GM12878 (cell line): ENCODE data around the gene CAPN15. TPM values are rescaled to one million over a fixed set of nuclear protein-coding genes. Genes with fewer than 3 reads are reported as not detected.

Experiments
- ATAC-seq: fragments of 200-7000 bp; cut with Tn5 transposase; 3 replicates; pipeline ENCODE4 v1.9.1; 2020; ENCODE audit warnings: mild to moderate bottlenecking, moderate library complexity
- BruUV-seq: library from RNA; stranded (reverse); fragments of 400-500 nt; replicated peaks from 2 replicates; lab custom pipeline; 2021; lab: Mats Ljungman, UMichigan
- CTCF ChIA-PET: fragments of 300-600 bp; sonication (Branson Sonifier 250); formaldehyde crosslinking; extraction: SDS; loops from one replicate; lab custom pipeline; 2021; ENCODE audit warnings: inconsistent platforms; lab: Yijun Ruan, JAX
- POLR2A ChIA-PET: fragments of 350-600 bp; formaldehyde crosslinking; extraction: SDS; loops from one replicate; lab custom pipeline; 2021; ENCODE audit warnings: inconsistent platforms; lab: Charles Lee
- RAD21 ChIA-PET: fragments of 300-600 bp; sonication (Branson Sonifier 250); formaldehyde crosslinking; loops from one replicate; lab custom pipeline; 2023; ENCODE audit warnings: antibody characterized with exemption; ENCODE audit not compliant: unreplicated experiment; lab: Charles Lee
- SMC1A ChIA-PET: fragments of 300-600 bp; sonication (Branson Sonifier 250); formaldehyde crosslinking; loops from one replicate; lab custom pipeline; 2023; ENCODE audit not compliant: unreplicated experiment, uncharacterized antibody; lab: Charles Lee
- DNase-seq: peaks from one replicate; pipeline ENCODE4 v3.0.0-alpha.2; 2011; ENCODE audit warnings: low read depth, low spot score
- FAIRE-seq: peaks from 3 replicates; lab custom pipeline; 2011; peaks lifted over from hg19 to GRCh38; lab: Jason Lieb, UNC
- H2AFZ ChIP-seq: 2 replicates; pipeline ENCODE4 v1.6.0; 2011; ENCODE audit warnings: low read depth, low read length, control low read depth; ENCODE audit not compliant: control insufficient read depth
- H3K27ac ChIP-seq: 2 replicates; pipeline ENCODE4 v1.5.1; 2011; ENCODE audit warnings: control low read depth; ENCODE audit not compliant: control insufficient read depth, insufficient read depth
- H3K27me3 ChIP-seq, 2 experiments: replicated peaks in 1 of 2; 2 replicates each; pipeline versions ENCODE4 v1.6.0 to v1.6.1; 2011; ENCODE audit warnings: low read length in 1 of 2; ENCODE audit not compliant: control insufficient read depth in 2 of 2, insufficient read depth in 2 of 2
- H3K36me3 ChIP-seq, 2 experiments: 2 replicates each; pipeline ENCODE4 v1.5.1; 2011; ENCODE audit warnings: low read length in 1 of 2; ENCODE audit not compliant: control insufficient read depth in 2 of 2, insufficient read depth in 2 of 2
- H3K4me1 ChIP-seq: 2 replicates; pipeline ENCODE4 v1.6.1; 2011; ENCODE audit warnings: mild to moderate bottlenecking, low read length, moderate library complexity, mixed read lengths; ENCODE audit not compliant: control insufficient read depth, insufficient read depth
- H3K4me2 ChIP-seq: 2 replicates; pipeline ENCODE4 v1.6.0; 2011; ENCODE audit warnings: control low read depth; ENCODE audit not compliant: control insufficient read depth, insufficient read depth
- H3K4me3 ChIP-seq: fragments of 200-600 bp; sonication (generic); 2 replicates; pipeline ENCODE4 v1.5.1; 2016
- H3K79me2 ChIP-seq: 2 replicates; pipeline ENCODE4 v1.6.0; 2011; ENCODE audit warnings: low read length; ENCODE audit not compliant: control insufficient read depth, insufficient read depth
- H3K9ac ChIP-seq: 2 replicates; pipeline ENCODE4 v1.8.0; 2011; ENCODE audit warnings: low read length, control low read depth, mixed read lengths; ENCODE audit not compliant: control insufficient read depth, insufficient read depth
- H3K9me3 ChIP-seq: replicated peaks from 3 replicates; pipeline ENCODE4 v1.5.1; 2011; ENCODE audit warnings: mild to moderate bottlenecking, low read length; ENCODE audit not compliant: control insufficient read depth, insufficient read depth
- H4K20me1 ChIP-seq: 2 replicates; pipeline ENCODE4 v1.6.0; 2011; ENCODE audit not compliant: control insufficient read depth, insufficient read depth
- BRCA1 ChIP-seq: IDR thresholded peaks from 2 replicates; pipeline ENCODE4 v1.6.1; 2011; ENCODE audit warnings: low read depth, low read length, improper control_type of control experiment
- E4F1 ChIP-seq: fragments of 450-650 bp; IDR thresholded peaks from 2 replicates; pipeline ENCODE4 v1.6.1; 2018; ENCODE audit warnings: borderline replicate concordance, mild to moderate bottlenecking; ENCODE audit not compliant: partially characterized antibody
- ESRRA ChIP-seq: IDR thresholded peaks from 2 replicates; pipeline ENCODE4 v1.6.1; 2012; ENCODE audit warnings: mild to moderate bottlenecking, low read length, improper control_type of control experiment
- HDGF ChIP-seq: fragments of 450-650 bp; IDR thresholded peaks from 2 replicates; pipeline ENCODE4 v1.6.1; 2016; ENCODE audit warnings: antibody characterized with exemption
- KLF5 ChIP-seq: fragments of 450-650 bp; IDR thresholded peaks from 2 replicates; pipeline ENCODE4 v1.6.1; 2014; ENCODE audit warnings: mild to moderate bottlenecking; ENCODE audit not compliant: partially characterized antibody
- MAX ChIP-seq: IDR thresholded peaks from 2 replicates; pipeline ENCODE4 v1.6.1; 2012; ENCODE audit warnings: low read depth, low read length, improper control_type of control experiment
- MEF2A ChIP-seq: IDR thresholded peaks from 2 replicates; pipeline ENCODE4 v1.6.1; 2011; ENCODE audit warnings: low read depth, mild to moderate bottlenecking, low read length, moderate library complexity; ENCODE audit not compliant: insufficient read depth
- PML ChIP-seq: IDR thresholded peaks from 2 replicates; pipeline ENCODE4 v1.6.1; 2012; ENCODE audit warnings: low read length, inconsistent platforms
- WGBS: methylation state at CpG from one replicate; pipeline ENCODE4 v1.1.6; 2016; ENCODE audit warnings: low lambda C conversion rate; ENCODE audit not compliant: insufficient replicate concordance, insufficient coverage; ENCODE audit errors: missing lambda C conversion rate; 5-methylcytosine and 5-hydroxymethylcytosine counted together
- in situ Hi-C: fragments of 300-500 bp; cut with MboI; formaldehyde crosslinking; loops from 9 replicates; pipeline ENCODE4 v1.14.3; 2018; ENCODE audit warnings: mixed read lengths
- intact Hi-C: fragments of 100-400 bp; cut with micrococcal nuclease; formaldehyde crosslinking; loops from one replicate; pipeline ENCODE4 v1.14.2; 2022; ENCODE audit not compliant: unreplicated experiment
- polyA plus RNA-seq, 11 experiments: library from polyadenylated mRNA; depleted of rRNA in 4 of 11; unstranded in 6 of 11; stranded (reverse) in 5 of 11; fragments of >200 nt; fragmentation: Nextera tagmentation in 4 of 11; fragmentation: Illumina TruSeq in 1 of 11; extraction: Ambion mirVana in 4 of 11; extraction: Trizol in 1 of 11; gene quantifications; 1 replicate in 1 of 11; 2 replicates in 10 of 11; pipeline versions ENCODE4 v1.2.1 to v1.2.3, GENCODE V29; 2011 to 2016; ENCODE audit warnings: inconsistent platforms in 2 of 11, missing spikeins in 2 of 11, low read depth in 1 of 11
- total RNA-seq, 4 experiments: library from RNA; depleted of rRNA in 3 of 4; stranded (reverse); fragments of >200 nt in 3 of 4; fragmentation: Illumina TruSeq in 1 of 4; extraction: Trizol in 1 of 4; gene quantifications; 2 replicates each; pipeline versions ENCODE4 v1.2.1 to v1.2.3, GENCODE V29; 2013 to 2021
- TF ChIP-seq, protein P1 (sequence below): fragments of 450-650 bp; conservative IDR thresholded peaks from 2 replicates; pipeline ENCODE4 v1.6.1; 2017; ENCODE audit warnings: mild to moderate bottlenecking, moderate library complexity
- TF ChIP-seq, protein P2 (sequence below): fragments of 150-350 bp; IDR thresholded peaks from 2 replicates; pipeline ENCODE4 v1.6.1; 2016; ENCODE audit warnings: low read depth, low read length

Gene CAPN15
- total and polyA plus RNA-seq, 10 of the 15 experiments (the other 5 are each of a cell fraction or from before 2014, with no cell fraction given), result 0.40 to 78.5 (median 8.3) TPM

- Histone ChIP-seq H3K4me2 (no peak overlapping the region), H3K9me3 (no peaks in the 10 kb centered on the region), H2AFZ (no peak overlapping the region), H3K4me3 (no peak overlapping the region), H3K4me1 (no peaks in the 10 kb centered on the region), H3K27me3 (no peaks in the 10 kb centered on the region), H4K20me1 (no peaks in the 10 kb centered on the region), H3K36me3 (peaks cover 0 to 21% of the 10 kb centered on the region in 2 experiments; a peak in 2 of 4 replicates), H3K27ac (no peak overlapping the region), H3K79me2 (no peaks in the 10 kb centered on the region), H3K9ac (no peak overlapping the region)
- FAIRE-seq, result no peak
- RAD21 ChIA-PET, result no interaction called here
- SMC1A ChIA-PET, result no interaction called here
- intact Hi-C loops, result no loop called here
- DNase-seq, result no peak
- TF ChIP-seq MAX (no peak), HDGF (no peak), BRCA1 (no peak), ESRRA (no peak), PML (no peak), KLF5 (no peak), MEF2A (no peak), E4F1 (no peak)
- TF ChIP-seq, protein P1, sequence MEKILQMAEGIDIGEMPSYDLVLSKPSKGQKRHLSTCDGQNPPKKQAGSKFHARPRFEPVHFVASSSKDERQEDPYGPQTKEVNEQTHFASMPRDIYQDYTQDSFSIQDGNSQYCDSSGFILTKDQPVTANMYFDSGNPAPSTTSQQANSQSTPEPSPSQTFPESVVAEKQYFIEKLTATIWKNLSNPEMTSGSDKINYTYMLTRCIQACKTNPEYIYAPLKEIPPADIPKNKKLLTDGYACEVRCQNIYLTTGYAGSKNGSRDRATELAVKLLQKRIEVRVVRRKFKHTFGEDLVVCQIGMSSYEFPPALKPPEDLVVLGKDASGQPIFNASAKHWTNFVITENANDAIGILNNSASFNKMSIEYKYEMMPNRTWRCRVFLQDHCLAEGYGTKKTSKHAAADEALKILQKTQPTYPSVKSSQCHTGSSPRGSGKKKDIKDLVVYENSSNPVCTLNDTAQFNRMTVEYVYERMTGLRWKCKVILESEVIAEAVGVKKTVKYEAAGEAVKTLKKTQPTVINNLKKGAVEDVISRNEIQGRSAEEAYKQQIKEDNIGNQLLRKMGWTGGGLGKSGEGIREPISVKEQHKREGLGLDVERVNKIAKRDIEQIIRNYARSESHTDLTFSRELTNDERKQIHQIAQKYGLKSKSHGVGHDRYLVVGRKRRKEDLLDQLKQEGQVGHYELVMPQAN, result no peak
- TF ChIP-seq, protein P2, sequence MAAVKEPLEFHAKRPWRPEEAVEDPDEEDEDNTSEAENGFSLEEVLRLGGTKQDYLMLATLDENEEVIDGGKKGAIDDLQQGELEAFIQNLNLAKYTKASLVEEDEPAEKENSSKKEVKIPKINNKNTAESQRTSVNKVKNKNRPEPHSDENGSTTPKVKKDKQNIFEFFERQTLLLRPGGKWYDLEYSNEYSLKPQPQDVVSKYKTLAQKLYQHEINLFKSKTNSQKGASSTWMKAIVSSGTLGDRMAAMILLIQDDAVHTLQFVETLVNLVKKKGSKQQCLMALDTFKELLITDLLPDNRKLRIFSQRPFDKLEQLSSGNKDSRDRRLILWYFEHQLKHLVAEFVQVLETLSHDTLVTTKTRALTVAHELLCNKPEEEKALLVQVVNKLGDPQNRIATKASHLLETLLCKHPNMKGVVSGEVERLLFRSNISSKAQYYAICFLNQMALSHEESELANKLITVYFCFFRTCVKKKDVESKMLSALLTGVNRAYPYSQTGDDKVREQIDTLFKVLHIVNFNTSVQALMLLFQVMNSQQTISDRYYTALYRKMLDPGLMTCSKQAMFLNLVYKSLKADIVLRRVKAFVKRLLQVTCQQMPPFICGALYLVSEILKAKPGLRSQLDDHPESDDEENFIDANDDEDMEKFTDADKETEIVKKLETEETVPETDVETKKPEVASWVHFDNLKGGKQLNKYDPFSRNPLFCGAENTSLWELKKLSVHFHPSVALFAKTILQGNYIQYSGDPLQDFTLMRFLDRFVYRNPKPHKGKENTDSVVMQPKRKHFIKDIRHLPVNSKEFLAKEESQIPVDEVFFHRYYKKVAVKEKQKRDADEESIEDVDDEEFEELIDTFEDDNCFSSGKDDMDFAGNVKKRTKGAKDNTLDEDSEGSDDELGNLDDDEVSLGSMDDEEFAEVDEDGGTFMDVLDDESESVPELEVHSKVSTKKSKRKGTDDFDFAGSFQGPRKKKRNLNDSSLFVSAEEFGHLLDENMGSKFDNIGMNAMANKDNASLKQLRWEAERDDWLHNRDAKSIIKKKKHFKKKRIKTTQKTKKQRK, result no peak
- CTCF ChIA-PET, result no interaction called here
- in situ Hi-C loops, result no loop called here
- ATAC-seq, result no peak
- BruUV-seq, result no TSS peak
- WGBS, result 96% methylated on average over 21 of the region's 21 CpGs
- POLR2A ChIA-PET, result no interaction called here
These were observed 21.1 kb downstream of the CAPN15 start for GRCh38 chr16:548586-548985.
